ENCODE measurements around the gene TMEM132D.

The TMEM132D gene

GRCh38 chr12:129150721-129151120 lies 753.1 kb downstream of the TMEM132D start:
- Histone ChIP-seq H3K4me2 (no peak overlapping the region), H3K4me1 (no peaks in the 10 kb centered on the region), H3K36me3 (no peaks in the 10 kb centered on the region), H3K4me3 (no peak overlapping the region), H3K9ac (no peak overlapping the region), H3K27me3 (no peaks in the 10 kb centered on the region), H3K27ac (no peak overlapping the region), H3K9me3 (no peaks in the 10 kb centered on the region), H4K20me1 (no peaks in the 10 kb centered on the region)
- no peak for TF ChIP-seq Cebpa-rat (IDR thresholded peaks at IDR 0.05)

DNA sequence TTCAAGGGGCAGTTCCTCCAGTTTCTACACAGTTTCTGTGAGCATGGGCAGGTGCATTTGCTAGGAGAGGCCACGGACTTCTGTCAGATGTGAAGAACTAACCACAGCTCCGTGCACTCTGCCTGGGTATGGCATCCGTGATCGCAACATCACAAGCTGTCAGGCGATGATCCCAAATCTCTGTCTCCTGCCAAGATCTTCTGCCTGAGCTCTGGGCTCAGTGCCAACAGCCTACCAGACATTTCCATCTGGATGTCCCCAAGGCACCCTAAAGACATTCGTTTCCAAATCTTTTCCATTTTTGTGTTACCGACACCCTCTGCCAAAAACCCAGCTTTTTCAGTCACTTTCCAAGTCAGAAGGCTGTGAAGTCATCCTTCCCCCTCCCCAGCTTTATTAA lies 758.4 kb downstream of the TMEM132D start:
- Histone ChIP-seq H4K20me1 (no peaks in the 10 kb centered on the region), H3K9ac (no peak overlapping the region), H3K27ac (no peak overlapping the region), H3K27me3 (no peaks in the 10 kb centered on the region), H3K4me2 (no peak overlapping the region), H3K4me1 (no peaks in the 10 kb centered on the region), H3K4me3 (no peak overlapping the region), H3K36me3 (no peaks in the 10 kb centered on the region), H3K9me3 (no peaks in the 10 kb centered on the region)
- no peak for TF ChIP-seq Cebpa-rat (IDR thresholded peaks at IDR 0.05)

DNA sequence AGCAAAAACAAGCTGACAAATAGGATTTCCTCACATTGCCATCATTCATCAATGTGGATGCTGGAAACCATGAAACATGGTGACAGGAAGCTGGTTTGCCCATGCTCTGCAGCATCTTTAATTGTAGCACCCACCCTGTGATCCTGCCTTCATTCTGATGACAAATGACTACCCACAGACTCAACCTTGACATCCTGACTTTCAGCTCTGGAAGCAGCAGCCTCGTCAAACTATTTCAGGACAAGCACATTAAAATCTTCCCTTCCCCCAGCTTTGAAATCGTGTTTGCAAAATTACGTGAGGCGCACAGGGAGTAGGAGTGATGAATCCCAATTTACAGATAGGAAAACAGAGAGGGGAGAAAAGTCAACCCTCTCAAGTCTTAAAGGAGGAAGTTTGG lies 765.0 kb downstream of the TMEM132D start:
- Histone ChIP-seq H3K36me3 (no peaks in the 10 kb centered on the region), H3K9ac (no peak overlapping the region), H4K20me1 (no peaks in the 10 kb centered on the region), H3K4me3 (no peak overlapping the region), H3K4me1 (no peaks in the 10 kb centered on the region), H3K27ac (no peak overlapping the region), H3K9me3 (no peaks in the 10 kb centered on the region), H3K4me2 (no peak overlapping the region), H3K27me3 (no peaks in the 10 kb centered on the region)
- TF ChIP-seq Cebpa-rat (IDR thresholded peaks at IDR 0.05): no peak

GRCh38 chr12:129136694-129137325 lies 767.0 kb downstream of the TMEM132D start:
- TF ChIP-seq Cebpa-rat (IDR thresholded peaks at IDR 0.05): no peak
- Histone ChIP-seq H3K4me2 (no peak overlapping the region), H3K9me3 (no peaks in the 10 kb centered on the region), H4K20me1 (no peaks in the 10 kb centered on the region), H3K36me3 (no peaks in the 10 kb centered on the region), H3K9ac (no peak overlapping the region), H3K4me3 (no peak overlapping the region), H3K27ac (no peak overlapping the region), H3K27me3 (no peaks in the 10 kb centered on the region), H3K4me1 (no peaks in the 10 kb centered on the region)

GRCh38 chr12:129127771-129128170 lies 776.1 kb downstream of the TMEM132D start:
- no peak overlapping the region for H3K9ac ChIP-seq

DNA sequence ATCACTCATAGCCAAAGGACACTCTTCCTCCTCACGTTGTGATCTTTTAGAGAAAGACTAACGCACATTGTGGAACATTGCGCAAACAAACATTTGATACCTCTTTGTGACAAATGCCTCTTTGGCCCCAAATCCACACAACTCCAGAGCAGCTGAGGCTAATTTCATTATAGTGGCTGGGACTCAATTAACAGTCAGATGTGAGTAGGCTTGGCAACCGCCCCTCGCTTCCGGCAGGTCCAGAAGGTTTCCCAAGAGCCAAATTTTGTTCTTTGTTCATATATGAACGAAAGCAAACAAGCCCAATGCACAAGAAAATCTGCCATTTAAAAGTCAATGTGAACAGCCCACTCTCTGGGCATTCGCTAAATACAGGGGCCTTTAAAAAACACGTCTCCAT lies 776.6 kb downstream of the TMEM132D start:
- Histone ChIP-seq H3K9me3 (0 out of 2 replicates have a peak, but pooled peaks cover 4% of the 10 kb centered on the region), H3K9ac (no peak overlapping the region), H3K4me1 (0 out of 2 replicates have a peak, but pooled peaks cover 5% of the 10 kb centered on the region), H4K20me1 (no peaks in the 10 kb centered on the region), H3K27me3 (no peaks in the 10 kb centered on the region), H3K4me3 (no peak overlapping the region), H3K36me3 (no peaks in the 10 kb centered on the region), H3K27ac (no peak overlapping the region), H3K4me2 (no peak overlapping the region)
- TF ChIP-seq Cebpa-rat (IDR thresholded peaks at IDR 0.05): no peak

More at GRCh38 chr12:129127771-129128170, 776.1 kb downstream of the TMEM132D start:
- no peaks in the 10 kb centered on the region for H4K20me1 ChIP-seq
- H3K4me3 ChIP-seq: no peak overlapping the region
- no peaks in the 10 kb centered on the region for H3K36me3 ChIP-seq
- H3K4me2 ChIP-seq: no peak overlapping the region; the same call in 1 of the 2 replicates
- no peak overlapping the region for H3K27ac ChIP-seq
- 0 out of 2 replicates have a peak, but pooled peaks cover 4% of the 10 kb centered on the region for H3K9me3 ChIP-seq
- TF ChIP-seq Cebpa-rat (IDR thresholded peaks at IDR 0.05): no peak
- no peaks in the 10 kb centered on the region for H3K27me3 ChIP-seq
- H3K4me1 ChIP-seq: 0 out of 2 replicates have a peak, but pooled peaks cover 5% of the 10 kb centered on the region

GRCh38 chr12:129119537-129119936 lies 784.3 kb downstream of the TMEM132D start:
- H3K9ac ChIP-seq: no peak overlapping the region
- no peak overlapping the region for H3K4me3 ChIP-seq
- H3K36me3 ChIP-seq: no peaks in the 10 kb centered on the region
- no peaks in the 10 kb centered on the region for H3K9me3 ChIP-seq
- H4K20me1 ChIP-seq: no peaks in the 10 kb centered on the region
- H3K4me2 ChIP-seq: no peak overlapping the region
- no peaks in the 10 kb centered on the region for H3K4me1 ChIP-seq
- H3K27me3 ChIP-seq: no peaks in the 10 kb centered on the region
- no peak for TF ChIP-seq Cebpa-rat (IDR thresholded peaks at IDR 0.05)
- H3K27ac ChIP-seq: no peak overlapping the region

DNA sequence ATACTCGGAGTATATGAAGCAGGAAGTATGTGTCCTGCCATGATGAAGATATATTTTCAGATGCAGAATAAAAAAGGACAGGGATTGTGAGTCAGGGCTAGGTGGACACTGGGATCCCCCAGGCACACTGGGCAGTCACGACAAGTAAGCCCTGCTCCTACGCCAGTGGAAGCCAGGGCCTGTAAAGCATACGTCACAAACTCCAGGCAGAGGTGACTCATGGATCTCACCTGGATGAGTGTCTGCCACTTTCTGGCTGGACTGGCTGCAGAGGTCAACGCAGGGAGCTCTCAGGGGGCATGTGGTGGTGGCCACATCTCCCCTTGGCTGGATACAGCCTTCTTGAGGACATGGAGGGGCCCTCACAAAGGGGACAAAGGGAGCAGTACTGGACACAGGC lies 788.3 kb downstream of the TMEM132D start:
- Histone ChIP-seq H3K9ac (no peak overlapping the region), H3K27ac (no peak overlapping the region), H3K4me1 (no peaks in the 10 kb centered on the region), H3K36me3 (no peaks in the 10 kb centered on the region), H3K27me3 (no peaks in the 10 kb centered on the region), H3K4me3 (no peak overlapping the region), H3K9me3 (no peaks in the 10 kb centered on the region), H3K4me2 (no peak overlapping the region), H4K20me1 (no peaks in the 10 kb centered on the region)
- no peak for TF ChIP-seq Cebpa-rat (IDR thresholded peaks at IDR 0.05)

DNA sequence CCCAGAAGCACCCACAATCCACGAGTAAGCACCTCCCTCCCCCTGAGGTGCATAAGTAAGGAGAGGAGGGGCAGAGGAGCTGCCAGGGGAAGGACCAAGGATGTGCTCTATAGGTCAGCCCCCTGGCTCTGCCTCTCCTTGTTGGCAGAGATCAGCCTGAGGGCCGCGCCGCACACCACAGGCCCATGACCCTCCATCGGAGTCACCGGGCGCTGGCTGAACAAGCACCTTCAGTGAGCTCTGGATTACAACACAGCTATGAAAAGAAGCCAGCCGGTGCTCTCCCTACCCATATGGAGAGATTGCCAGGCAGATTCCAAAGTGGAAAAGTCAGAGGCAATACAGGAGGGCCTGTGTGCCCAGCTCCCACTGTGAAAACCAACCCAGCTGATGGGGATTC lies 793.2 kb downstream of the TMEM132D start:
- H3K4me1 ChIP-seq: no peaks in the 10 kb centered on the region
- H3K27ac ChIP-seq: no peak overlapping the region
- H3K36me3 ChIP-seq: no peaks in the 10 kb centered on the region
- H3K4me3 ChIP-seq: no peak overlapping the region
- no peaks in the 10 kb centered on the region for H3K27me3 ChIP-seq
- H4K20me1 ChIP-seq: no peaks in the 10 kb centered on the region
- no peak overlapping the region for H3K4me2 ChIP-seq
- 0 out of 2 replicates have a peak, but pooled peaks cover 3% of the 10 kb centered on the region for H3K9me3 ChIP-seq
- TF ChIP-seq Cebpa-rat (IDR thresholded peaks at IDR 0.05): no peak
- no peak overlapping the region for H3K9ac ChIP-seq

- Histone ChIP-seq H3K9ac (no peak overlapping the region), H3K4me3 (no peak overlapping the region), H3K9me3 (0 out of 2 replicates have a peak, but pooled peaks cover 3% of the 10 kb centered on the region), H3K4me2 (no peak overlapping the region), H3K27me3 (no peaks in the 10 kb centered on the region), H3K4me1 (no peaks in the 10 kb centered on the region), H3K36me3 (no peaks in the 10 kb centered on the region), H4K20me1 (no peaks in the 10 kb centered on the region), H3K27ac (no peak overlapping the region)
- TF ChIP-seq Cebpa-rat (IDR thresholded peaks at IDR 0.05): no peak
These were observed 794.4 kb downstream of the TMEM132D start for GRCh38 chr12:129109174-129110001.

Measured in BLaER1 (cell line).